ENCODE measurements around the gene FBXO41.

Gene FBXO41

GRCh38 chr2:73214120-73215035 lies 69.9 kb downstream of the FBXO41 start, which contains the start of gene SMYD5:
Gene SMYD5 (plus strand): TSS chr2:73214245. CDS start chr2:73214267, 22 bp downstream.
- peak within 1 kb of the TSS; percentile 78 for H3K4me3 ChIP-seq (ENCODE audit: low read length)
- TF ChIP-seq CTCF (IDR thresholded peaks at IDR 0.05; ENCODE audit: insufficient read depth, low read depth, low read length, missing control alignments): no peak
- peak; percentile 77 for DNase-seq (ENCODE audit: low read depth)

DNA sequence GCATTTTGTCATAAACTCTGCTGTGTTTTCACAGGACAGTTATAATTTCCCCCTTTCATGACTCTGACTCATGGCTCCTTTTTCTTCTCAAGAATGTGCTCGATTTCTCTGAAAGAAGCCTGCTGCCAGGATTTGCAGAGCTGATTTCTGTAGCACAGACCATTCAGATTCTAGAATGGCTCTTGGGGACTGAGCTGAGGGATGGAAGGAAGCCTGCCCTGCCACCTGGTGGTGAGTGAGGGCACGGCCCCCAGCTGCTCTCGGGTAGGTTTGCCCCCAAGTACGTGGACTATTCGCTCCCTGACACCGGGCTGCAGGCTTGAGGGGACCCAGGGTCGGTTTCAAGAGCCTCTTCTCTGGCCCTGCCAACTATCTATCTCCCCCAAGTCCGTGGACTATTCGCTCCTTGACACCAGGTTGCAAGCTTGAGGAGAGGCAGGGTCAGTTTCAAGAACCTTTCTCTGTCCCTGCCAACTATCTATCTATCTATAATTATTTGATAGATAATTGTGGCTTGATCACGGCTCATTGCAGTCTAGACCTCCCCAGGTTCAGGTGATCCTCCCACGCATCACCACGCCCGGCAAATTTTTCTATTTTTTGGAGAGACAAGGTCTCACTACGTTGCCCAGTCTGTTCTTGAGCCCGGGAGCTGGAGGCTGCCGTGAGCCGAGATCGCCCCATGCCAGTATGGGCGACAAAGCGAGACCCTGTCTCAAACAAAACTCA lies 71.7 kb downstream of the FBXO41 start:
- DNase-seq (ENCODE audit: low read depth): peak; percentile 79
- peak; percentile 96 for TF ChIP-seq CTCF (IDR thresholded peaks at IDR 0.05; ENCODE audit: insufficient read depth, low read depth, low read length, missing control alignments)
- no peak overlapping the region for H3K4me3 ChIP-seq (ENCODE audit: low read length)

DNA sequence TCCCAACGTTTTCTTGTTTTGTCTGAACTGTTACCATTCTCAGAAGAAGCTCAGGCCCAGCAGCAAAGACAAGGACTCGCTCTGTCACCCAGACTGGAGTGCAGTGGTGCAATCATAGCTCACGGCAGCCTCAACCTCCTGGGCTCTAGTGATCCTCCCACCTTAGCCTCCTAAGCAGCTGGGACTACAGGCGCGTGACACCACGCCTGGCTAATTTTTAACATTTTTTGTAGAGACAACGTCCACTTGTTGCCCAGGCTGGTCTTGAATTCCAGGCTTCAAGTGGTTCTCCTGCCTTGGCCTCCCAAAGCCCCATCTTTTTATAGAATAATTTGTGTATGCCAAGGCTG lies 72.2 kb downstream of the FBXO41 start:
- no peak for DNase-seq (ENCODE audit: low read depth)
- TF ChIP-seq CTCF (IDR thresholded peaks at IDR 0.05; ENCODE audit: insufficient read depth, low read depth, low read length, missing control alignments): no peak
- no peak overlapping the region for H3K4me3 ChIP-seq (ENCODE audit: low read length)

- DNase-seq (ENCODE audit: low read depth): no peak
- no peak overlapping the region for H3K4me3 ChIP-seq (ENCODE audit: low read length)
- TF ChIP-seq CTCF (IDR thresholded peaks at IDR 0.05; ENCODE audit: insufficient read depth, low read depth, low read length, missing control alignments): no peak
Measured at GRCh38 chr2:73210696-73211095, 73.6 kb downstream of the FBXO41 start.

GRCh38 chr2:73210019-73210418 lies 74.3 kb downstream of the FBXO41 start:
- H3K4me3 ChIP-seq (ENCODE audit: low read length): no peak overlapping the region
- TF ChIP-seq CTCF (IDR thresholded peaks at IDR 0.05; ENCODE audit: insufficient read depth, low read depth, low read length, missing control alignments): no peak
- no peak for DNase-seq (ENCODE audit: low read depth)

GRCh38 chr2:73208258-73208657 lies 76.0 kb downstream of the FBXO41 start:
- no peak for TF ChIP-seq CTCF (IDR thresholded peaks at IDR 0.05; ENCODE audit: insufficient read depth, low read depth, low read length, missing control alignments)
- no peak overlapping the region for H3K4me3 ChIP-seq (ENCODE audit: low read length)
- DNase-seq (ENCODE audit: low read depth): no peak

All from epithelial cell of esophagus (primary cell).